Heart left ventricle (tissue), 11 donors: ENCODE data around the gene OR2V1. TPM values are rescaled to one million over a fixed set of nuclear protein-coding genes. Genes with fewer than 3 reads are reported as not detected.

ENCODE experiments used
- polyA plus RNA-seq, 2 donors: library from polyadenylated mRNA; stranded (reverse); fragments of 200-250 nt; gene quantifications; one replicate each; pipeline ENCODE4 v1.2.3, GENCODE V29; 2013
- total RNA-seq, 9 donors: library from RNA; depleted of rRNA in 2 of 9; stranded (reverse); fragments of >200 nt in 2 of 9; fragmentation: NEBNext Ultra II Directional in 3 of 9; extraction: Animal tissue kit (Norgen Biotek cat#: 25700) in 3 of 9; gene quantifications; one replicate each; pipeline versions ENCODE4 v1.1.0 to v1.2.4, GENCODE V29; 2016 to 2023
- donor health status: ischemic (EF 13 %, LVEDD 7.1; RV severe dilation, severe dysfunction).
- donor health status: healthy with polysubstance abuse.
- donor health status: DM: no; HTN: yes; CAD: no.
- donor health status: DM: no; HTN: no; CAD: no.
- donor health status: ischemic (EF 25% LVEDD 5.7; RV mildly dilated, moderate dysfunction).
- donor health status: healthy.
- donor health status: DM: yes; HTN: yes; CAD: no.
- donor health status: PGD.
- donor health status: nonischemic (EF 23%, LVEDD 6.1; RV moderate dilation, normal function).

The OR2V1 gene
- total and polyA plus RNA-seq, 11 donors = not detected

Other genes with a start within 250 kb of the OR2V1 start
- under 1 TPM in 3 of 9 donors, not detected in 6; 0.17 to 0.84 (median 0.24) TPM for gene BTNL8, start 232.0 kb downstream of the OR2V1 start, total RNA-seq
- gene BTNL8, start 232.0 kb downstream of the OR2V1 start, polyA plus RNA-seq = under 1 TPM in 1 of 2 donors, not detected in 1; 0.14 TPM
- under 1 TPM in 1 of 9 donors, not detected in 8; 0.54 TPM for gene BTNL3, start 142.3 kb downstream of the OR2V1 start, total RNA-seq
- under 1 TPM in 1 of 2 donors, not detected in 1; 0.03 TPM for gene BTNL3, start 142.3 kb downstream of the OR2V1 start, polyA plus RNA-seq
- gene BTNL9, start 90.9 kb downstream of the OR2V1 start, total RNA-seq = 10 to 100 TPM; 28.6 to 75.0 (median 34.9) TPM
- gene BTNL9, start 90.9 kb downstream of the OR2V1 start, polyA plus RNA-seq = 10 to 100 TPM; 32.5 to 88.2 TPM
- not detected for gene OR2V2, start 16.4 kb upstream of the OR2V1 start, total RNA-seq
- gene OR2V2, start 16.4 kb upstream of the OR2V1 start, polyA plus RNA-seq = not detected
- 10 to 100 TPM in 1 of 9 donors, 1 to 10 TPM in 8; 3.7 to 10.2 (median 6.7) TPM for gene TRIM7, start 74.0 kb upstream of the OR2V1 start, total RNA-seq
- 10 to 100 TPM in 1 of 2 donors, 1 to 10 TPM in 1; 3.6 to 11.0 TPM for gene TRIM7, start 74.0 kb upstream of the OR2V1 start, polyA plus RNA-seq
- 10 to 100 TPM; 12.3 to 27.3 (median 23.9) TPM for gene TRIM41, start 92.1 kb upstream of the OR2V1 start, total RNA-seq
- gene TRIM41, start 92.1 kb upstream of the OR2V1 start, polyA plus RNA-seq = 10 to 100 TPM; 20.2 TPM
- gene RACK1, start 112.7 kb upstream of the OR2V1 start, total RNA-seq = 1,000 to 10,000 TPM in 2 of 9 donors, 100 to 1,000 TPM in 7; 560 to 1,237 (median 771) TPM
- gene RACK1, start 112.7 kb upstream of the OR2V1 start, polyA plus RNA-seq = 1,000 to 10,000 TPM in 1 of 2 donors, 100 to 1,000 TPM in 1; 876 to 2,287 TPM
- gene TRIM52, start 130.0 kb upstream of the OR2V1 start, total RNA-seq = 10 to 100 TPM in 1 of 9 donors, 1 to 10 TPM in 8; 5.6 to 12.8 (median 7.6) TPM
- 10 to 100 TPM in 1 of 2 donors, 1 to 10 TPM in 1; 5.9 to 10.3 TPM for gene TRIM52, start 130.0 kb upstream of the OR2V1 start, polyA plus RNA-seq
- not detected for gene OR4F3, start 236.1 kb upstream of the OR2V1 start, total RNA-seq
- gene OR4F3, start 236.1 kb upstream of the OR2V1 start, polyA plus RNA-seq = not detected